ENCODE results near the gene NDUFC2.

- TF ChIP-seq CTCF (IDR thresholded peaks at IDR 0.05): no peak
- no peak for TF ChIP-seq POLR2AphosphoS5 (IDR thresholded peaks at IDR 0.05)
- TF ChIP-seq POLR2A (IDR thresholded peaks at IDR 0.05): no peak
- no peak for TF ChIP-seq EP300 (IDR thresholded peaks at IDR 0.05)
These were observed 3.4 kb upstream of the NDUFC2 start for GRCh38 chr11:78083021-78083420.

Measured in gastroesophageal sphincter (tissue), 3 donors.